Measurements from ENCODE around the gene PLLP. TPM values are rescaled to one million over a fixed set of nuclear protein-coding genes. Genes with fewer than 3 reads are reported as not detected.
A peak's percentile ranks its signal among the peaks of the same experiment; 100 is the strongest.

The PLLP gene
- total RNA-seq: 4.2 and 11.9 TPM in 2 replicates

- peak in 1 of 2 donors; percentile 59 for DNase-seq (ENCODE audit: low read depth in 2 of 2)
These were observed at the start of gene PLLP for GRCh38 chr16:57284209-57284951. Gene PLLP, minus strand, starts transcription at chr16:57284672. Its CDS starts 132 bp downstream, at chr16:57284540.

- DNase-seq (ENCODE audit: low read depth in 2 of 2): no peak
These were observed 48.9 kb upstream of the PLLP start for GRCh38 chr16:57333402-57333801.

- DNase-seq (ENCODE audit: low read depth in 2 of 2): no peak
These were observed 46.9 kb upstream of the PLLP start for GRCh38 chr16:57331355-57331754.

- DNase-seq (ENCODE audit: low read depth in 2 of 2): no peak
These were observed 45.4 kb upstream of the PLLP start for GRCh38 chr16:57329718-57330327.

GRCh38 chr16:57325458-57325857, 41.0 kb upstream of the PLLP start:
- no peak for DNase-seq (ENCODE audit: low read depth in 2 of 2)

GRCh38 chr16:57324749-57325148, 40.3 kb upstream of the PLLP start:
- no peak for DNase-seq (ENCODE audit: low read depth in 2 of 2)

GRCh38 chr16:57319646-57320045, 35.2 kb upstream of the PLLP start:
- DNase-seq (ENCODE audit: low read depth in 2 of 2): no peak

- no peak for DNase-seq (ENCODE audit: low read depth in 2 of 2)
These were observed 33.9 kb upstream of the PLLP start for GRCh38 chr16:57318240-57318970.

GRCh38 chr16:57316390-57317017, 32.0 kb upstream of the PLLP start:
- peak; percentile 83 to 99 for DNase-seq (ENCODE audit: low read depth in 2 of 2)

- peak in 1 of 2 donors; percentile 43 for DNase-seq (ENCODE audit: low read depth in 2 of 2)
These were observed 30.9 kb upstream of the PLLP start for GRCh38 chr16:57315416-57315815.

GRCh38 chr16:57314161-57314785, 29.8 kb upstream of the PLLP start:
- peak in 1 of 2 donors; percentile 29 for DNase-seq (ENCODE audit: low read depth in 2 of 2)

- DNase-seq (ENCODE audit: low read depth in 2 of 2): no peak
These were observed 29.0 kb upstream of the PLLP start for GRCh38 chr16:57313509-57313908.

GRCh38 chr16:57310801-57311200, 26.3 kb upstream of the PLLP start:
- DNase-seq (ENCODE audit: low read depth in 2 of 2): no peak

GRCh38 chr16:57308041-57308440, 23.6 kb upstream of the PLLP start:
- no peak for DNase-seq (ENCODE audit: low read depth in 2 of 2)

- no peak for DNase-seq (ENCODE audit: low read depth in 2 of 2)
These were observed 22.9 kb upstream of the PLLP start for GRCh38 chr16:57307365-57307764.

- no peak for DNase-seq (ENCODE audit: low read depth in 2 of 2)
These were observed 22.3 kb upstream of the PLLP start for GRCh38 chr16:57306676-57307341.

GRCh38 chr16:57305159-57305811, 20.8 kb upstream of the PLLP start:
- DNase-seq (ENCODE audit: low read depth in 2 of 2): no peak

GRCh38 chr16:57304169-57305061, 19.9 kb upstream of the PLLP start:
- peak; percentile 93 to 94 for DNase-seq (ENCODE audit: low read depth in 2 of 2)

GRCh38 chr16:57303910-57304168, 19.4 kb upstream of the PLLP start:
- DNase-seq (ENCODE audit: low read depth in 2 of 2): no peak

Measured in dermis microvascular lymphatic vessel endothelial cell (primary cell).